Measurements from ENCODE around the gene QSER1. TPM values are rescaled to one million over a fixed set of nuclear protein-coding genes. Genes with fewer than 3 reads are reported as not detected.

Gene QSER1
- total and polyA plus RNA-seq, 5 donors from 2014 or later: 0.48 to 9.4 (median 0.67) TPM

- Histone ChIP-seq H3K36me3 (ENCODE audit: control insufficient read depth, insufficient read depth, low read length) (no peaks in the 10 kb centered on the region), H3K27ac (ENCODE audit: insufficient read depth, low read length, poor library complexity, severe bottlenecking) (no peak overlapping the region), H3K4me3 (ENCODE audit: low read depth, low read length) (no peak overlapping the region), H3K27me3 (ENCODE audit: control insufficient read depth, insufficient read depth, low read length) (no peaks in the 10 kb centered on the region), H3K4me1 (ENCODE audit: control insufficient read depth, insufficient read depth, low read length, poor library complexity, severe bottlenecking) (no peaks in the 10 kb centered on the region), H3K9me3 (ENCODE audit: control insufficient read depth in 2 of 2, low read length in 2 of 2) (no peaks in the 10 kb centered on the region)
- Mint-ChIP-seq H3K4me1 (peaks cover 0 to 4% (median under 1%) of the 10 kb centered on the region in 4 donors), H3K27ac (no peak overlapping the region), H3K4me3 (no peak overlapping the region), H3K27me3 (peaks cover 6% of the 10 kb centered on the region), H3K36me3 (no peaks in the 10 kb centered on the region), H3K9me3 (peaks cover 0 to 5% (median 0%) of the 10 kb centered on the region in 7 donors)
- ATAC-seq (ENCODE audit: low read depth in 2 of 2) (no peak), DNase-seq (no peak)
These were observed 93.0 kb downstream of the QSER1 start for GRCh38 chr11:32985600-32985999.

GRCh38 chr11:32987851-32988250 is 95.2 kb downstream of the QSER1 start:
- Histone ChIP-seq H3K36me3 (ENCODE audit: control insufficient read depth, insufficient read depth, low read length) (no peaks in the 10 kb centered on the region), H3K4me1 (ENCODE audit: control insufficient read depth, insufficient read depth, low read length, poor library complexity, severe bottlenecking) (no peaks in the 10 kb centered on the region), H3K4me3 (ENCODE audit: low read depth, low read length) (no peak overlapping the region), H3K9me3 (ENCODE audit: control insufficient read depth in 2 of 2, low read length in 2 of 2) (peaks cover 0 to 2% of the 10 kb centered on the region in 2 experiments), H3K27ac (ENCODE audit: insufficient read depth, low read length, poor library complexity, severe bottlenecking) (no peak overlapping the region), H3K27me3 (ENCODE audit: control insufficient read depth, insufficient read depth, low read length) (no peaks in the 10 kb centered on the region)
- Mint-ChIP-seq H3K27ac (no peak overlapping the region), H3K4me3 (no peak overlapping the region), H3K9me3 (peaks cover 0 to 9% (median 5%) of the 10 kb centered on the region in 7 donors), H3K36me3 (peaks cover 6% of the 10 kb centered on the region), H3K27me3 (peaks cover 16% of the 10 kb centered on the region), H3K4me1 (peaks cover 0 to 4% (median under 1%) of the 10 kb centered on the region in 4 donors)
- DNase-seq (no peak), ATAC-seq (ENCODE audit: low read depth in 2 of 2) (no peak)

GRCh38 chr11:32990481-32990880 is 97.9 kb downstream of the QSER1 start:
- H3K36me3 Mint-ChIP-seq: peaks cover 6% of the 10 kb centered on the region
- Histone ChIP-seq H3K4me3 (ENCODE audit: low read depth, low read length) (no peak overlapping the region), H3K36me3 (ENCODE audit: control insufficient read depth, insufficient read depth, low read length) (no peaks in the 10 kb centered on the region), H3K27ac (ENCODE audit: insufficient read depth, low read length, poor library complexity, severe bottlenecking) (no peak overlapping the region), H3K27me3 (ENCODE audit: control insufficient read depth, insufficient read depth, low read length) (no peaks in the 10 kb centered on the region), H3K9me3 (ENCODE audit: control insufficient read depth in 2 of 2, low read length in 2 of 2) (peaks cover 0 to 2% of the 10 kb centered on the region in 2 experiments), H3K4me1 (ENCODE audit: control insufficient read depth, insufficient read depth, low read length, poor library complexity, severe bottlenecking) (no peaks in the 10 kb centered on the region)
- DNase-seq (no peak), ATAC-seq (ENCODE audit: low read depth in 2 of 2) (no peak)
- H3K4me1 Mint-ChIP-seq: peaks cover 0 to 2% (median 0%) of the 10 kb centered on the region in 4 donors
- peaks cover 21% of the 10 kb centered on the region for H3K27me3 Mint-ChIP-seq
- no peak overlapping the region for H3K4me3 Mint-ChIP-seq
- H3K9me3 Mint-ChIP-seq: peaks cover 0 to 9% (median 5%) of the 10 kb centered on the region in 7 donors
- H3K27ac Mint-ChIP-seq: no peak overlapping the region

- H3K4me3 Mint-ChIP-seq: no peak overlapping the region
- no peak overlapping the region for H3K4me3 ChIP-seq (ENCODE audit: low read depth, low read length)
- ATAC-seq (ENCODE audit: low read depth in 2 of 2): no peak
- H3K27ac Mint-ChIP-seq: peak overlapping the region in 1 of 3 donors; percentile 23
- no peaks in the 10 kb centered on the region for H3K27me3 ChIP-seq (ENCODE audit: control insufficient read depth, insufficient read depth, low read length)
- H3K36me3 Mint-ChIP-seq: peaks cover 6% of the 10 kb centered on the region
- H3K4me1 Mint-ChIP-seq: peaks cover 0 to 2% (median 0%) of the 10 kb centered on the region in 4 donors
- H3K9me3 ChIP-seq (ENCODE audit: control insufficient read depth in 2 of 2, low read length in 2 of 2): peaks cover 0 to 2% of the 10 kb centered on the region in 2 experiments
- no peaks in the 10 kb centered on the region for H3K4me1 ChIP-seq (ENCODE audit: control insufficient read depth, insufficient read depth, low read length, poor library complexity, severe bottlenecking)
- no peak for DNase-seq
- H3K36me3 ChIP-seq (ENCODE audit: control insufficient read depth, insufficient read depth, low read length): no peaks in the 10 kb centered on the region
- H3K27me3 Mint-ChIP-seq: peaks cover 21% of the 10 kb centered on the region
- no peak overlapping the region for H3K27ac ChIP-seq (ENCODE audit: insufficient read depth, low read length, poor library complexity, severe bottlenecking)
- H3K9me3 Mint-ChIP-seq: peaks cover 0 to 9% (median 5%) of the 10 kb centered on the region in 7 donors
These were observed 98.8 kb downstream of the QSER1 start for GRCh38 chr11:32991427-32991826.

GRCh38 chr11:32991898-32992297 is 99.3 kb downstream of the QSER1 start:
- Histone ChIP-seq H3K4me3 (ENCODE audit: low read depth, low read length) (no peak overlapping the region), H3K27me3 (ENCODE audit: control insufficient read depth, insufficient read depth, low read length) (no peaks in the 10 kb centered on the region), H3K36me3 (ENCODE audit: control insufficient read depth, insufficient read depth, low read length) (no peaks in the 10 kb centered on the region), H3K4me1 (ENCODE audit: control insufficient read depth, insufficient read depth, low read length, poor library complexity, severe bottlenecking) (no peaks in the 10 kb centered on the region), H3K27ac (ENCODE audit: insufficient read depth, low read length, poor library complexity, severe bottlenecking) (no peak overlapping the region), H3K9me3 (ENCODE audit: control insufficient read depth in 2 of 2, low read length in 2 of 2) (peaks cover 0 to 2% of the 10 kb centered on the region in 2 experiments)
- Mint-ChIP-seq H3K27me3 (peaks cover 21% of the 10 kb centered on the region), H3K9me3 (peaks cover 0 to 9% (median 5%) of the 10 kb centered on the region in 7 donors), H3K4me3 (no peak overlapping the region), H3K4me1 (peaks cover 0 to 2% (median 0%) of the 10 kb centered on the region in 4 donors), H3K36me3 (peaks cover 6% of the 10 kb centered on the region), H3K27ac (no peak overlapping the region)
- DNase-seq: no peak
- no peak for ATAC-seq (ENCODE audit: low read depth in 2 of 2)

GRCh38 chr11:33000181-33000580 is 107.6 kb downstream of the QSER1 start:
- no peak for ATAC-seq (ENCODE audit: low read depth in 2 of 2)
- no peaks in the 10 kb centered on the region for H3K9me3 ChIP-seq (ENCODE audit: control insufficient read depth in 2 of 2, low read length in 2 of 2)
- H3K4me3 Mint-ChIP-seq: no peak overlapping the region
- DNase-seq: no peak
- H3K27me3 ChIP-seq (ENCODE audit: control insufficient read depth, insufficient read depth, low read length): no peaks in the 10 kb centered on the region
- no peaks in the 10 kb centered on the region for H3K36me3 Mint-ChIP-seq
- peaks cover 2% of the 10 kb centered on the region for H3K4me1 ChIP-seq (ENCODE audit: control insufficient read depth, insufficient read depth, low read length, poor library complexity, severe bottlenecking)
- H3K4me1 Mint-ChIP-seq: peaks cover 5 to 10% (median 7%) of the 10 kb centered on the region in 4 donors
- H3K27me3 Mint-ChIP-seq: peaks cover 29% of the 10 kb centered on the region
- H3K27ac Mint-ChIP-seq: no peak overlapping the region
- no peak overlapping the region for H3K4me3 ChIP-seq (ENCODE audit: low read depth, low read length)
- H3K27ac ChIP-seq (ENCODE audit: insufficient read depth, low read length, poor library complexity, severe bottlenecking): no peak overlapping the region
- peaks cover 0 to 10% (median 4%) of the 10 kb centered on the region in 7 donors for H3K9me3 Mint-ChIP-seq
- H3K36me3 ChIP-seq (ENCODE audit: control insufficient read depth, insufficient read depth, low read length): no peaks in the 10 kb centered on the region

GRCh38 chr11:33001281-33001680 is 108.7 kb downstream of the QSER1 start:
- H3K27ac Mint-ChIP-seq: no peak overlapping the region
- H3K27me3 Mint-ChIP-seq: peaks cover 29% of the 10 kb centered on the region
- H3K36me3 Mint-ChIP-seq: no peaks in the 10 kb centered on the region
- H3K9me3 Mint-ChIP-seq: peaks cover 0 to 10% (median 4%) of the 10 kb centered on the region in 7 donors
- ATAC-seq (ENCODE audit: low read depth in 2 of 2) (no peak), DNase-seq (no peak)
- Histone ChIP-seq H3K27me3 (ENCODE audit: control insufficient read depth, insufficient read depth, low read length) (no peaks in the 10 kb centered on the region), H3K4me1 (ENCODE audit: control insufficient read depth, insufficient read depth, low read length, poor library complexity, severe bottlenecking) (peaks cover 8% of the 10 kb centered on the region), H3K4me3 (ENCODE audit: low read depth, low read length) (no peak overlapping the region), H3K27ac (ENCODE audit: insufficient read depth, low read length, poor library complexity, severe bottlenecking) (no peak overlapping the region), H3K9me3 (ENCODE audit: control insufficient read depth in 2 of 2, low read length in 2 of 2) (no peaks in the 10 kb centered on the region), H3K36me3 (ENCODE audit: control insufficient read depth, insufficient read depth, low read length) (no peaks in the 10 kb centered on the region)
- H3K4me3 Mint-ChIP-seq: no peak overlapping the region
- peaks cover 14 to 21% (median 15%) of the 10 kb centered on the region in 4 donors for H3K4me1 Mint-ChIP-seq
